ENCODE results near the gene LRRFIP2.

- TF ChIP-seq, protein P1, sequence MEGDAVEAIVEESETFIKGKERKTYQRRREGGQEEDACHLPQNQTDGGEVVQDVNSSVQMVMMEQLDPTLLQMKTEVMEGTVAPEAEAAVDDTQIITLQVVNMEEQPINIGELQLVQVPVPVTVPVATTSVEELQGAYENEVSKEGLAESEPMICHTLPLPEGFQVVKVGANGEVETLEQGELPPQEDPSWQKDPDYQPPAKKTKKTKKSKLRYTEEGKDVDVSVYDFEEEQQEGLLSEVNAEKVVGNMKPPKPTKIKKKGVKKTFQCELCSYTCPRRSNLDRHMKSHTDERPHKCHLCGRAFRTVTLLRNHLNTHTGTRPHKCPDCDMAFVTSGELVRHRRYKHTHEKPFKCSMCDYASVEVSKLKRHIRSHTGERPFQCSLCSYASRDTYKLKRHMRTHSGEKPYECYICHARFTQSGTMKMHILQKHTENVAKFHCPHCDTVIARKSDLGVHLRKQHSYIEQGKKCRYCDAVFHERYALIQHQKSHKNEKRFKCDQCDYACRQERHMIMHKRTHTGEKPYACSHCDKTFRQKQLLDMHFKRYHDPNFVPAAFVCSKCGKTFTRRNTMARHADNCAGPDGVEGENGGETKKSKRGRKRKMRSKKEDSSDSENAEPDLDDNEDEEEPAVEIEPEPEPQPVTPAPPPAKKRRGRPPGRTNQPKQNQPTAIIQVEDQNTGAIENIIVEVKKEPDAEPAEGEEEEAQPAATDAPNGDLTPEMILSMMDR (IDR thresholded peaks at IDR 0.05; ENCODE audit: insufficient read depth, low read depth, low read length) = no peak
- no peak for TF ChIP-seq EZH2 (IDR thresholded peaks at IDR 0.05; ENCODE audit: insufficient read depth, low read length)
Measured at GRCh38 chr3:37092484-37092883, 81.9 kb downstream of the LRRFIP2 start.
